ENCODE data around the gene VAV1. TPM values are rescaled to one million over a fixed set of nuclear protein-coding genes. Genes with fewer than 3 reads are reported as not detected.
A peak's percentile ranks its signal among the peaks of the same experiment; 100 is the strongest.
"Not testable (repeated sequence)": the region's sequence is repeated elsewhere in the genome, so short reads cannot be mapped to it uniquely, and the experiment has no call there.

VAV1 gene
- total RNA-seq, 2 donors from 2014 or later, result 111 to 114 TPM

DNA sequence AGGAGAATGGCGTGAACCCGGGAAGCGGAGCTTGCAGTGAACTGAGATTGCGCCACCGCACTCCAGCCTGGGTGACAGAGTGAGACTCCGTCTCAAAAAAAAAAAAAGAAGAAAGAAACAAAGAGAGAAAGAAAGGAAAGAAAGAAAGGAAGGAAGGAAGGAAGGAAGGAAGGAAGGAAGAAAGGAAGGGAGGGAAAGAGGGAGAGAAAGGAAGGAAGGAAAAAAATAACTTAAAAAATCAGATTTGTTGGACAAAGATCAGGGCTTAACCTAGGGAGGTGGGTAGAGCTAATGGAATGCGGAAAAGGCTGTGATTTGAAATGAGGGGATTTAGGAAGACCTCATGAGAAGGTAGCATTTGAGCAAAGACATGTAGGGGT, 870 bp upstream of the VAV1 start:
- H3K27ac Mint-ChIP-seq, result peak overlapping the region; percentile 87
- peaks cover 0 to 12% of the 10 kb centered on the region in 2 donors for H3K9me3 Mint-ChIP-seq
- not testable (repeated sequence) for H3K27me3 Mint-ChIP-seq (ENCODE audit: low read depth); ATAC-seq (replicated peaks in 1 of 2); DNase-seq
- peaks cover 20 to 23% of the 10 kb centered on the region in 2 donors for H3K36me3 Mint-ChIP-seq (ENCODE audit: insufficient read depth in 2 of 2)
- peaks cover 55% of the 10 kb centered on the region for H3K4me1 Mint-ChIP-seq (ENCODE audit: low read depth)
- H3K4me3 Mint-ChIP-seq, result peak overlapping the region; percentile 93 to 97

DNA sequence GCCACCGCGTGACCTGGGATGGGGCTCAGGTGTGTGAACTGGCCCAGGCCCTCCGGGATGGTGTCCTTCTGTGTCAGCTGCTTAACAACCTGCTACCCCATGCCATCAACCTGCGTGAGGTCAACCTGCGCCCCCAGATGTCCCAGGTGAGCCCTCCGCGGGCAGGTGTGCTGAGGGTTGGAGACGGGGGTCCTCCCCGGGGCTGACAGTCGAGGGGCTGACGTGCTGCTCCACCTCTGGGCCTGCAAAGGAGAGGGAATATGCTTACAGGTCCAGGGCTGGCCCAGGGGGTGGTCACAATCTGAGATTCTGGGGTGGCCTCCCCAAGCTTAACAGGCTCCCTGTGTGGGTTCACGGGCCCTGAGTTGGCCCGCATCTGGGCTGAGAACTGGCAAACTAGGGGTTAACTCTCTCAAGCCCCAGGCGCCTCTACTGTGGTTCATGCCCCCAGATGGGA, 386 bp downstream of the VAV1 start:
- H3K27me3 Mint-ChIP-seq (ENCODE audit: low read depth), result no peaks in the 10 kb centered on the region
- H3K36me3 Mint-ChIP-seq (ENCODE audit: insufficient read depth in 2 of 2), result peaks cover 23 to 28% of the 10 kb centered on the region in 2 donors
- H3K4me1 Mint-ChIP-seq (ENCODE audit: low read depth), result peaks cover 61% of the 10 kb centered on the region
- peak overlapping the region; percentile 93 to 97 for H3K4me3 Mint-ChIP-seq
- ATAC-seq (replicated peaks in 1 of 2) (no peak), DNase-seq (no peak)
- H3K27ac Mint-ChIP-seq, result peak overlapping the region; percentile 52
- peaks cover 2 to 15% of the 10 kb centered on the region in 2 donors for H3K9me3 Mint-ChIP-seq

DNA sequence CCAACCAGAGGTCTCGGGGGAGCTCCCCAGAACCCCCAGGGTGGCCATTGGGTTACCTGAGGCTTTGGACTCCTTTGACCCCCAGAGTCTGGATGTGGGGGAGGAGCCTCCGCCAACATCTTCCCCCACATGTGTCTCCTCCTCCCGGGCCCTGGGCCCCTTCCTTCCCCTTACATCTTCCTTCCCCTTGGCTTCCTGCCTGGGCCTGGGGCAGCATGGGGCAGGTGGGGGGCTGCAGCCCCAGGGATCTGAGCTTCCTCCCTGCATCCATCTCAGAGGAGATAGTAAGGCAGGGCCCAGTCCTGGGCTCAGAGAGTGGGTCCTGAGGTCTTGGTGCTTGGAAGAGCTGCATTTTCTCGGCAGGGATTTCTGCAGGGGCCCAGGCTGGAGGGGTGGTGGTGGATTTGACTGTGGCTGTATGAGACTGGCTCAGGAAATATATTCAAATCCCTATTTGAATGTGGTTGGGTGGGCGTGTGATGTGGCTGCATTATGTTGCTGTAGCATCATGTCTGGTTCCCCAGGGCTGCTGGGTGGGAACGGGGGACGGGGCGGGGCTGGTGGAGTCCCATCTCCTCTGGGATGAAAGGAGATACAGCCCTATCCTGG, 919 bp downstream of the VAV1 start:
- DNase-seq (peak; percentile 58 to 67), ATAC-seq (replicated peaks in 1 of 2) (peak; percentile 38 to 41)
- peak overlapping the region; percentile 55 for H3K27ac Mint-ChIP-seq
- peaks cover 2 to 15% of the 10 kb centered on the region in 2 donors for H3K9me3 Mint-ChIP-seq
- H3K4me3 Mint-ChIP-seq, result peak overlapping the region; percentile 93 to 97
- peaks cover 61% of the 10 kb centered on the region for H3K4me1 Mint-ChIP-seq (ENCODE audit: low read depth)
- H3K36me3 Mint-ChIP-seq (ENCODE audit: insufficient read depth in 2 of 2), result peaks cover 23 to 28% of the 10 kb centered on the region in 2 donors
- H3K27me3 Mint-ChIP-seq (ENCODE audit: low read depth), result no peaks in the 10 kb centered on the region

DNA sequence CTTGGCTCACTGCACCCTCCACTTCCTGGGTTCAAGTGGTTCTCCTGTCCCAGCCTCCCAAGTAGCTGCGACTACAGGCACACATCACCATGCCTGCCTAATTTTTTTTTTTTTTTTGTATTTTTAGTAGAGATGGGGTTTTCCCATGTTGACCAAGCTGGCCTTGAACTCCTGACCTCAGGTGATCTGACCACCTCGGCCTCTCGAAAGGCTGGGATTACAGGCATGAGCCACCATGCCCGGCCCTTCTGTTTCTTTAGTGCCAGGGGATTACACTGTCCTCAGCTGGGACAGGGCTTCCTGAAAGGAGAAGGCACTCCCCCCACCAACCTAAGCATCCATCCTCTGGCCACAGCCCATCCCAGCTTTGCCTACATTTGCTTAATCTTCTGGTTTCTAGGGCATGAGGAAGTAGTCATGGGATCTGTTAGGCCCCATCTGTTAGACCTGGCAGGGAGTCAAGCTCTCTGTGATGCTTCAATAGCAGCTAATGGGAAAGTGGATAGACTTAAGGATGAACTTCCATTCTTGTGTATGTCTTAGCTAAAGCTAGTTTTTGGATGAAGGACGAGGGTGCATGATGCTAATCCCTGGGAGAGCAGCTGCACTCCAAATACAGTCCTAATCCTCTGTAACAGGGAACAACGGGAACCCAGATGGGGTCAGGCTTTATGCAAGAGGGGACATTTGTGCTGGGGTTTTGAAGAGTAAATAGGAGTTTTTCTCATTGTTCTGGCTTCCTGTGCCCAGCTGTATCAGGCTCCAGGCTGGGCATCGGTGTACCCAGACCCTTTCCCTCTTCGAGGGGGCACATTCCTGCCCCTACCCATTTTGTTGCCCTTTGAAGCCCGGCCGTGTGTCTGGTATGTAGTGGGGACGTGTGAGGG, 2.6 kb downstream of the VAV1 start:
- ATAC-seq (replicated peaks in 1 of 2), result no peak
- H3K27me3 Mint-ChIP-seq (ENCODE audit: low read depth), result no peaks in the 10 kb centered on the region
- H3K4me1 Mint-ChIP-seq (ENCODE audit: low read depth), result peaks cover 55% of the 10 kb centered on the region
- peaks cover 23 to 28% of the 10 kb centered on the region in 2 donors for H3K36me3 Mint-ChIP-seq (ENCODE audit: insufficient read depth in 2 of 2)
- H3K9me3 Mint-ChIP-seq, result peaks cover 2 to 15% of the 10 kb centered on the region in 2 donors
- peak overlapping the region; percentile 76 for H3K27ac Mint-ChIP-seq
- no peak for DNase-seq
- H3K4me3 Mint-ChIP-seq, result peak overlapping the region; percentile 63 to 97

DNA sequence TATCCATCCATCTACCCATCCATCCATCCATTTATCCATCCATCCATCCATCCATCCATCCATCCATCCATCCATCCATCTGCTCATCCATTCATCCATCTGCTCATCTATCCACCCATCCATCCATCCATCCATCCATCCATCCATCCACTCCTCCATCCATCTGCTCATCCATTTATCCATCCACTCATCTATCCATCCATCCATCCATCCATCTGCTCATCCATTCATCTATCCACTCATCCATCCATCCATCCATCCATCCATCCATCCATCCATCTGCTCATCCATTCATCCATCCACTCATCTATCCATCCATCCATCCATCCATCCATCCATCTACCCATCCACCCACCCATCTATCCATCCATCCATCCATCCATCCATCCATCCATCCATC, 3.5 kb downstream of the VAV1 start:
- H3K4me1 Mint-ChIP-seq (ENCODE audit: low read depth), result peaks cover 64% of the 10 kb centered on the region
- H3K36me3 Mint-ChIP-seq (ENCODE audit: insufficient read depth in 2 of 2), result peaks cover 23 to 35% of the 10 kb centered on the region in 2 donors
- not testable (repeated sequence) for ATAC-seq (replicated peaks in 1 of 2); DNase-seq; H3K27me3 Mint-ChIP-seq (ENCODE audit: low read depth)
- peaks cover 2 to 15% of the 10 kb centered on the region in 2 donors for H3K9me3 Mint-ChIP-seq
- peak overlapping the region in 1 of 2 donors; percentile 5 for H3K4me3 Mint-ChIP-seq
- peak overlapping the region; percentile 4 for H3K27ac Mint-ChIP-seq

DNA sequence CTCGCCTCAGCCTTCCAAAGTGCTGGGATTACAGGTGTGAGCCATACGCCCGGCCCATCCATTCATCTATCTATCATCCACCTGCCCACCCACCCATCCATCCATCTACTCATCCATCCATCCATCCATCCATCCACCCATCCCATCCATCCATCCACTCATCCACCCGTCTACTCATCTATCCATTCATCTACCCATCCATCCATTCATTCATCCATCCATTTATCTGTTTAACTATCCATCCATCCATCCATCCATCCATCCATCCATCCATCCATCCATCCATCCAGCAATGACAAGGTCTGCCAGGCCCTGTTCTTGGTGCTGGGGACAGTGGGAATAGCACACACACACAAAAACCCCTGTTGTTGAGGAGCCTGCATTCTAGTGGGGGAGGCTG, 4.5 kb downstream of the VAV1 start:
- peaks cover 23 to 43% of the 10 kb centered on the region in 2 donors for H3K36me3 Mint-ChIP-seq (ENCODE audit: insufficient read depth in 2 of 2)
- peaks cover 67% of the 10 kb centered on the region for H3K4me1 Mint-ChIP-seq (ENCODE audit: low read depth)

DNA sequence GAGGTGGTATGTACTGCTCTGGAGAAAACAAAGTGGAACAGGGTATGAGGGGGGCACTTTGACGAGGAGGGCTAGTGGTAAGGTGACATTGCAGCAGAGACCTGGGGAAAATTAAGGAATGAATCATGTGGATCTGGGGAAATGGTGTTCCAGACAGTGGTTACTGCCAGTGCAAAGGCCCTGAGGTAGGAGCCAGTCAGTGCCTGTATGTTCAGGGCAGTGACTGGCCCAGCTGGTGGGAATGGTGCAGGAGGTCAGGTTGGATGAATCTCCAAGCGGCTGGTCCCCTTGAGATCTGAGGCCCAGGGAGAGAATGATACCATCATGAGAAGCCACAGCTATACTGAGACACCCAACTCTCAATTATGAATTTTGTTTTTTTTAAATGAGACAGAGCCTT, 4.9 kb downstream of the VAV1 start:
- ATAC-seq (replicated peaks in 1 of 2) (no peak), DNase-seq (no peak)
- Mint-ChIP-seq H3K4me1 (ENCODE audit: low read depth) (peaks cover 67% of the 10 kb centered on the region), H3K27me3 (ENCODE audit: low read depth) (no peaks in the 10 kb centered on the region), H3K27ac (no peak overlapping the region), H3K36me3 (ENCODE audit: insufficient read depth in 2 of 2) (peaks cover 23 to 43% of the 10 kb centered on the region in 2 donors), H3K9me3 (peaks cover 2 to 12% of the 10 kb centered on the region in 2 donors), H3K4me3 (no peak overlapping the region)

More for the DNA sequence above, 4.5 kb downstream of the VAV1 start:
- no peak overlapping the region for H3K4me3 Mint-ChIP-seq
- H3K27ac Mint-ChIP-seq, result no peak overlapping the region
- no peak for DNase-seq
- no peak for ATAC-seq (replicated peaks in 1 of 2)
- no peaks in the 10 kb centered on the region for H3K27me3 Mint-ChIP-seq (ENCODE audit: low read depth)
- peaks cover 2 to 12% of the 10 kb centered on the region in 2 donors for H3K9me3 Mint-ChIP-seq

DNA sequence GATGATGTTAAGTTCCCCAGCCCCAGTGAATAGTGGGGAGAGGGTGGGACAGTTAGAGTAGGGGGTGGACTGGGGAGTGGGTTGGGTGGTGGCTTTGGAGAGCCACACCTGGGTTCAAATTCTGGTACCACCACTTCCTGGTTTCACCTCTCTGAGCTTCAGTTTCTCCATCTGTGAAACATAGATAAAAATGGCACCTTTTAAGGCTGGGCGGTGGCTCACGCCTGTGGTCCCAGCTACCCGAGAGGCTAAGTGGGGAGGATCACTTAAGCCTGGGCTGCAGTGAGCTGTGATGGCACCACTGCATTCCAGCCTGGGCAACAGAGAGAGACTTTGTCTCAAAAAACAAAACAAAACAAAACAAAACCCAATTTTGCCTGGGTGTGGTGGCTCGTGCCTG, 5.9 kb downstream of the VAV1 start:
- peaks cover 23 to 43% of the 10 kb centered on the region in 2 donors for H3K36me3 Mint-ChIP-seq (ENCODE audit: insufficient read depth in 2 of 2)
- H3K27me3 Mint-ChIP-seq (ENCODE audit: low read depth), result no peaks in the 10 kb centered on the region
- ATAC-seq (replicated peaks in 1 of 2) (no peak), DNase-seq (no peak)
- H3K9me3 Mint-ChIP-seq, result peaks cover 2 to 12% of the 10 kb centered on the region in 2 donors
- peaks cover 73% of the 10 kb centered on the region for H3K4me1 Mint-ChIP-seq (ENCODE audit: low read depth)
- H3K27ac Mint-ChIP-seq, result peak overlapping the region; percentile 6
- peak overlapping the region; percentile 0 to 37 for H3K4me3 Mint-ChIP-seq

DNA sequence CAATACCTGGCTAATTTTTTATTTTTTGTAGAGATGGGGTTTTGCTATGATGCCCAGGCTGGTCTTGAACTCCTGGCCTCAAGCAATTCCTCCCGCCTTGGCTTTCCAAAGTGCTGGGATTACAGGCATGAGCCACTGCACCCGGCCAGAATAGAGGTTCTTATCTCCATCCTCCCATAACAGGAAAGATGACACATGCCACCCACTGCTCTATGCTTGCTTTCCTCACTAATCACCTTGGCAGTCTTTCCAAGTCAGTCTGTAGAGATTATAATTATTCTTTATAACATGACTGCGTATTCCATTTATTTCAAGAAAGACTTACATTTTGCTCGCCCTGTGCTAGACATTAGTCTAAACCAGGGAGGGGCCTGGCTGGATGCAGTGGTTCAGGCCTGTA, 6.7 kb downstream of the VAV1 start:
- Mint-ChIP-seq H3K36me3 (ENCODE audit: insufficient read depth in 2 of 2) (peaks cover 19 to 41% of the 10 kb centered on the region in 2 donors), H3K27ac (no peak overlapping the region), H3K27me3 (ENCODE audit: low read depth) (no peaks in the 10 kb centered on the region), H3K4me1 (ENCODE audit: low read depth) (peaks cover 68% of the 10 kb centered on the region), H3K4me3 (no peak overlapping the region), H3K9me3 (peaks cover 2 to 12% of the 10 kb centered on the region in 2 donors)
- DNase-seq (no peak), ATAC-seq (replicated peaks in 1 of 2) (peak in 1 of 2 donors; percentile 26)

DNA sequence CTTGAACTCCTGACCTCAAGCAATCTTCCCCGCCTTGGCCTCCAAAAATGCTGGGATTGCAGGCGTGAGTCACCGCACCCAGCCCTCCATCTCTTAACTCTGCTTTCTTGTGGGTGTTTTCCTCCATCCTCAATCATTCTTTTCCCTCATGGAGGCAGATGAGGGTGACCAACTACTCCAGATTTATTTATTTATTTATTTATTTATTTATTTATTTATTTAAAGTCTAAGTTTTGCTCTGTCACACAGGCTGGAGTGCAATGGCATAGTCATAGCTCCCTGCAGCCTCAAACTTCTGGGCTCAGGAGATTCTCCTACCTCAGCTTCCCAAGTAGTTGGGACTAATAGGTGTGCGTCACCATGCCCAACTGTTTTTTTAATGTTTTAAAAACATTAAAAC, 14.9 kb downstream of the VAV1 start:
- peaks cover 20 to 29% of the 10 kb centered on the region in 2 donors for H3K36me3 Mint-ChIP-seq (ENCODE audit: insufficient read depth in 2 of 2)
- ATAC-seq (replicated peaks in 1 of 2) (no peak), DNase-seq (no peak)
- H3K27ac Mint-ChIP-seq, result no peak overlapping the region
- H3K27me3 Mint-ChIP-seq (ENCODE audit: low read depth), result no peaks in the 10 kb centered on the region
- no peaks in the 10 kb centered on the region for H3K9me3 Mint-ChIP-seq
- H3K4me3 Mint-ChIP-seq, result no peak overlapping the region
- H3K4me1 Mint-ChIP-seq (ENCODE audit: low read depth), result peaks cover 64% of the 10 kb centered on the region

DNA sequence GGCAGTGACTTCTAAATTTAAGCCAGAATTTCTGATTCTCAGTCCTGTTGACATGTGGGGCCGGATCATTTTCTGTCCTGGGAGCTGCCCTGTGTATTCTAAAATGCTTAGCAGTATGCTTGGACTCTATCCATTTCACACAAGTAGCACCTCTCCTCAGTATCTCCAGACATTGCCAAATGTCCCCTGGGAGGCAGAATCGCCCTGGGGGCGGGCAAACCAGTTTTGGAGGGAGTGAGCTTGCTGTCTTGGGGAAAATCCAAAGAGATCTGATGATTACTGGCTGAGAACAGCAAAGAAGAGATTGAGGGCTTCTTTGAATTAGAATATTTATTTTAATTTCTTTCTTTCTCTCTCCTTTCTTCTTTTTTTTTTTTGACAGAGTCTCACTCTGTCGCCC, 16.4 kb downstream of the VAV1 start:
- no peak for ATAC-seq (replicated peaks in 1 of 2)
- H3K27ac Mint-ChIP-seq, result no peak overlapping the region

DNA sequence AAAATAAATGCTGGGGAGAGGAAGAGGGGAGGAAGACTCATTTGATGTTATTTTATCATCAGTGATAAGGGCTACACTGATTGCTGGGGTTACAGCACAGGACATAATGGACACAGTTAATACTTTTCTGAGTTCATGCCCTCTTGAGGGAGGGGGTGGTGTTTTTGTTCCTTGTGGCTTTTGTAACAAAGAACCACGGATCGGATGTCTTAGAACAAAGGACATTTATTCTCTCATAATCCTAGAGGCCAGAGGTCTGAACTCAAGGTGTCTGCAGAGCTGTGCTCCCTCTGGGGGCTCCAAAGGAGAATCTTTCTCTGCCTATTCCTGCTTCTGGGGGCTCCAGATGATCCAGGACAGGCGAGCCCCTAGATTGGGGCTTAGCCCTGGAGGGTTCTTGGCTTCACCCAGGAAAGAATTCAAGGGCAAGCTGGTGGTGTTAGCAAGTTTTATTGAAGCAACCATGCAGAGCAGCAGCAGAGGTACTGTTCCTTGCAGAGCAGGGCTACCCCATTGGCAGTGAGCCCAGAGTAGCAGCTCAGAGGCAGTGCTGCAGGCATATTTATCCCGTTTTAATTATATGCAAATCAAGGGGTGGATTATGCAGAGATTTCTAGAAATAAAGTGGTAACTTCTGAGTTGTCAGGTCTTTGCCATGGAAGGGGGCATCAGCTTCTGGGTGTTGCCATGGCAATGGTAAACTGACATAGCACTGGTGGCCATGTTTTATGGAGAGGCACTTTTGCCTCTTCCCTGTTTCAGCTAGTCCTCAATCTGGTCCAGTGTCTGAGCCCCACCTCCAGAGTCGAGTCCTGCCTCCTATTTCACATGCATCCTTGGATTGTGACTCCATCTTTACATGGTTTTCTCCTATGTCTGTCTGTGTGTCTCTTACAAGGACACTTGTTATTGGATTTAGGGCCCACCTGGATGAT, 18.0 kb downstream of the VAV1 start:
- peaks cover 69% of the 10 kb centered on the region for H3K4me1 Mint-ChIP-seq (ENCODE audit: low read depth)
- H3K9me3 Mint-ChIP-seq, result peaks cover 4% of the 10 kb centered on the region in 2 donors
- H3K4me3 Mint-ChIP-seq, result no peak overlapping the region
- peaks cover 22 to 42% of the 10 kb centered on the region in 2 donors for H3K36me3 Mint-ChIP-seq (ENCODE audit: insufficient read depth in 2 of 2)
- no peaks in the 10 kb centered on the region for H3K27me3 Mint-ChIP-seq (ENCODE audit: low read depth)
- peak overlapping the region; percentile 26 for H3K27ac Mint-ChIP-seq
- ATAC-seq (replicated peaks in 1 of 2), result no peak
- no peak for DNase-seq

More for the DNA sequence above, 16.4 kb downstream of the VAV1 start:
- Mint-ChIP-seq H3K4me1 (ENCODE audit: low read depth) (peaks cover 65% of the 10 kb centered on the region), H3K27me3 (ENCODE audit: low read depth) (no peaks in the 10 kb centered on the region), H3K4me3 (no peak overlapping the region), H3K9me3 (no peaks in the 10 kb centered on the region), H3K36me3 (ENCODE audit: insufficient read depth in 2 of 2) (peaks cover 22 to 38% of the 10 kb centered on the region in 2 donors)
- no peak for DNase-seq

Measured in activated T-cell treated with anti-CD3 and anti-CD28 coated beads, Interleukin-2, amount 50 U/mL, for 72 hours (primary cell).